Thyroid gland (tissue), 4 donors: ENCODE measurements around the gene DIS3L2.

Experiments
- POLR2A ChIP-seq, 2 donors: fragments of 450-650 bp; IDR thresholded peaks; one replicate each; pipeline ENCODE4 v1.6.1; 2017; ENCODE audit warnings: antibody characterized with exemption in 2 of 2, mild to moderate bottlenecking in 2 of 2, moderate library complexity in 1 of 2
- TF ChIP-seq, protein P1 (sequence below), 6 experiments: fragments of 200-600 bp in 3 of 6; fragments of 450-650 bp in 3 of 6; sonication (generic) in 3 of 6; IDR thresholded peaks; one replicate each; pipeline ENCODE4 v1.5.1; 2016 to 2019; ENCODE audit warnings: antibody characterized with exemption in 6 of 6, mild to moderate bottlenecking in 2 of 6, inconsistent platforms in 1 of 6, moderate library complexity in 1 of 6

DNA sequence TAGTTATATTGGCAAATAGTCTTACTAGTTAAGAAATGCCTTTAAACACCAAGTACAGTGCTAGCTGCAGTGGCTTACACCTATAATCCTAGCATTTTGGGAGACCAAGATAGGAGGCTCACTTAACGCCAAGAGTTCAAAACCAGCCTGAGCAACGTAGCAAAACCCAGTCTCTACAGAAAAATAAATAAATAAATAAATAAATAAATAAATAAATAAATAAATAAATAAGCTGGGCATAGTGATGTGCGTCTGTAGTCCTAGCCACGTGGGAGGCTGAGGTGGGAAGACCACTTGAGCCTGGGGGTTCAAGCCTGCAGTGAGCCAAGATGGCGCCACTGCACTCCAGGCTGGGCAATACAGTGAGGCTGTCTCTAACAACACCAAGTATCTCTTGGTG lies 258.4 kb downstream of the DIS3L2 start:
- TF ChIP-seq, protein P1, sequence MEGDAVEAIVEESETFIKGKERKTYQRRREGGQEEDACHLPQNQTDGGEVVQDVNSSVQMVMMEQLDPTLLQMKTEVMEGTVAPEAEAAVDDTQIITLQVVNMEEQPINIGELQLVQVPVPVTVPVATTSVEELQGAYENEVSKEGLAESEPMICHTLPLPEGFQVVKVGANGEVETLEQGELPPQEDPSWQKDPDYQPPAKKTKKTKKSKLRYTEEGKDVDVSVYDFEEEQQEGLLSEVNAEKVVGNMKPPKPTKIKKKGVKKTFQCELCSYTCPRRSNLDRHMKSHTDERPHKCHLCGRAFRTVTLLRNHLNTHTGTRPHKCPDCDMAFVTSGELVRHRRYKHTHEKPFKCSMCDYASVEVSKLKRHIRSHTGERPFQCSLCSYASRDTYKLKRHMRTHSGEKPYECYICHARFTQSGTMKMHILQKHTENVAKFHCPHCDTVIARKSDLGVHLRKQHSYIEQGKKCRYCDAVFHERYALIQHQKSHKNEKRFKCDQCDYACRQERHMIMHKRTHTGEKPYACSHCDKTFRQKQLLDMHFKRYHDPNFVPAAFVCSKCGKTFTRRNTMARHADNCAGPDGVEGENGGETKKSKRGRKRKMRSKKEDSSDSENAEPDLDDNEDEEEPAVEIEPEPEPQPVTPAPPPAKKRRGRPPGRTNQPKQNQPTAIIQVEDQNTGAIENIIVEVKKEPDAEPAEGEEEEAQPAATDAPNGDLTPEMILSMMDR (IDR thresholded peaks at IDR 0.05), result no peak
- TF ChIP-seq POLR2A (IDR thresholded peaks at IDR 0.05), result no peak
